Endodermal cell (in vitro differentiated cells): Measurements from ENCODE around the gene DCPS. TPM values are rescaled to one million over a fixed set of nuclear protein-coding genes. Genes with fewer than 3 reads are reported as not detected.

Experiments
- DNase-seq: peaks from one replicate; pipeline ENCODE4 v3.0.0-alpha.2; 2017
- H3K27ac ChIP-seq: 2 replicates; pipeline ENCODE4 v1.5.1; 2013; ENCODE audit warnings: mild to moderate bottlenecking, low read depth, low read length, moderate library complexity
- H3K27me3 ChIP-seq: 2 replicates; pipeline ENCODE4 v1.6.1; 2013; ENCODE audit warnings: mild to moderate bottlenecking, low read length, moderate library complexity; ENCODE audit not compliant: insufficient read depth, control insufficient read depth, poor library complexity, severe bottlenecking
- H3K36me3 ChIP-seq: 2 replicates; pipeline ENCODE4 v1.7.0; 2013; ENCODE audit warnings: mild to moderate bottlenecking, low read length, moderate library complexity; ENCODE audit not compliant: control insufficient read depth, insufficient read depth
- H3K4me1 ChIP-seq: one replicate; pipeline ENCODE4 v1.7.0; 2013; ENCODE audit warnings: low read length; ENCODE audit not compliant: control insufficient read depth, insufficient read depth
- H3K4me3 ChIP-seq: 2 replicates; pipeline ENCODE4 v1.5.1; 2013; ENCODE audit warnings: mild to moderate bottlenecking, low read length, moderate library complexity
- H3K9ac ChIP-seq: 2 replicates; pipeline ENCODE4 v1.6.1; 2013; ENCODE audit warnings: mild to moderate bottlenecking, low read length, moderate library complexity; ENCODE audit not compliant: poor library complexity, severe bottlenecking; ENCODE audit errors: extremely low read depth
- H3K9me3 ChIP-seq: 2 replicates; pipeline ENCODE4 v1.6.1; 2013; ENCODE audit warnings: mild to moderate bottlenecking, low read length, moderate library complexity; ENCODE audit not compliant: control insufficient read depth
- H3K27ac Mint-ChIP-seq: 2 replicates; pipeline ENCODE4 v1.8.0; 2020; ENCODE audit warnings: mixed read lengths
- H3K27me3 Mint-ChIP-seq: 2 replicates; pipeline ENCODE4 v1.8.0; 2021; ENCODE audit warnings: mild to moderate bottlenecking, mixed read lengths; ENCODE audit not compliant: insufficient read depth
- H3K36me3 Mint-ChIP-seq: 2 replicates; pipeline ENCODE4 v1.8.0; 2020; ENCODE audit warnings: low read depth, mixed read lengths
- H3K4me1 Mint-ChIP-seq: 2 replicates; pipeline ENCODE4 v1.8.0; 2020; ENCODE audit warnings: mixed read lengths
- H3K4me3 Mint-ChIP-seq: 2 replicates; pipeline ENCODE4 v1.8.0; 2020; ENCODE audit warnings: mild to moderate bottlenecking, moderate library complexity, mixed read lengths
- H3K9me3 Mint-ChIP-seq: 2 replicates; pipeline ENCODE4 v1.8.0; 2020; ENCODE audit warnings: mild to moderate bottlenecking, mixed read lengths
- WGBS, 2 experiments: methylation state at CpG; one replicate each; pipeline versions ENCODE4 v1.1.5 to v1.1.7; 2013; ENCODE audit warnings: missing lambda C conversion rate in 2 of 2, mixed read lengths in 1 of 2; ENCODE audit not compliant: insufficient coverage in 1 of 2, insufficient read length in 1 of 2; 5-methylcytosine and 5-hydroxymethylcytosine counted together
- total RNA-seq, 2 donors: library from RNA; stranded (reverse); fragmentation: NEBNext Ultra II Directional in 1 of 2; extraction: Animal tissue kit (Norgen Biotek cat#: 25700) in 1 of 2; gene quantifications; 2 replicates in 1 of 2; 3 replicates in 1 of 2; pipeline ENCODE4 v1.2.1, GENCODE V29; 2021
- TF ChIP-seq, protein P1 (sequence below): fragments of 200-600 bp; sonication (generic); conservative IDR thresholded peaks from 2 replicates; pipeline ENCODE4 v1.5.0; 2021; ENCODE audit warnings: antibody characterized with exemption, mild to moderate bottlenecking

The DCPS gene
- total RNA-seq, 2 donors from 2014 or later, result 19.0 to 22.6 TPM

DNA sequence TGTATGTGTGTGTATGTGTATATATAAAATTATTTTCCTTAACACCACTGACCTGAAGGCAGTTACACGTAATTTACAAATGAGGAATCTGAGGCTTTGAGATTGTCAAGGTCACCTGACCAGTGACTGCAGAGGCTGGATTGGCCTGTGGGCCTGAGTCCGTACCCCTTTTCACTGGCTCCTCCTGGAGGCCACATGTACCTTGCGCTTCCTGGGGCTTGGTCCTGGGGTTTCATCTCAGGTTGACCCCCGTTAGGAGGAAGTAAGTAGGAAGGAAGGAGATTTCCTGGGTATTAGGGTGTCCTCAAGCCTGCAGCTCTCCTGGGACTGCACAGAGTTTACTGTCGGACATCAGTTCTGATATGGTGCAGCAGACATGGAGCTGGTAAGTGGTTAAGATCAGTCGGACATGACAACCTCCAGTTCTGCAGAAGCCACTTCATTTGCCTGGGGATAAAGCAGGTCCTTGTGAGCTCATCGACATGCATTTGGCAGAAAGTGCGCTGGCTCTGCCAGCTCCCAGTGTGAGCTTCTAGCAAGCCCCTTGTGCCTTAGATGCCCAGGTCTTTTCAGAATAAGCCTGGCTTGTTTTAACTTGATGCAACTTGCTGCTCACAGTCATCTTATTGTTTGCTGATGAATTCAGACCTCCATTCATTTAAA, 88.2 kb downstream of the DCPS start:
- Mint-ChIP-seq H3K36me3 (no peaks in the 10 kb centered on the region), H3K27me3 (no peaks in the 10 kb centered on the region), H3K4me1 (peaks cover 9% of the 10 kb centered on the region), H3K9me3 (no peaks in the 10 kb centered on the region), H3K4me3 (no peak overlapping the region), H3K27ac (no peak overlapping the region)
- Histone ChIP-seq H3K9ac (no peak overlapping the region), H3K27ac (no peak overlapping the region), H3K4me3 (no peak overlapping the region), H3K27me3 (no peaks in the 10 kb centered on the region), H3K36me3 (no peaks in the 10 kb centered on the region), H3K9me3 (no peaks in the 10 kb centered on the region), H3K4me1 (no peaks in the 10 kb centered on the region)
- DNase-seq, result peak; percentile 72
- 89 to 94% methylated on average over 4 to 8 of the region's 8 CpGs for WGBS, 2 experiments
- TF ChIP-seq, protein P1, sequence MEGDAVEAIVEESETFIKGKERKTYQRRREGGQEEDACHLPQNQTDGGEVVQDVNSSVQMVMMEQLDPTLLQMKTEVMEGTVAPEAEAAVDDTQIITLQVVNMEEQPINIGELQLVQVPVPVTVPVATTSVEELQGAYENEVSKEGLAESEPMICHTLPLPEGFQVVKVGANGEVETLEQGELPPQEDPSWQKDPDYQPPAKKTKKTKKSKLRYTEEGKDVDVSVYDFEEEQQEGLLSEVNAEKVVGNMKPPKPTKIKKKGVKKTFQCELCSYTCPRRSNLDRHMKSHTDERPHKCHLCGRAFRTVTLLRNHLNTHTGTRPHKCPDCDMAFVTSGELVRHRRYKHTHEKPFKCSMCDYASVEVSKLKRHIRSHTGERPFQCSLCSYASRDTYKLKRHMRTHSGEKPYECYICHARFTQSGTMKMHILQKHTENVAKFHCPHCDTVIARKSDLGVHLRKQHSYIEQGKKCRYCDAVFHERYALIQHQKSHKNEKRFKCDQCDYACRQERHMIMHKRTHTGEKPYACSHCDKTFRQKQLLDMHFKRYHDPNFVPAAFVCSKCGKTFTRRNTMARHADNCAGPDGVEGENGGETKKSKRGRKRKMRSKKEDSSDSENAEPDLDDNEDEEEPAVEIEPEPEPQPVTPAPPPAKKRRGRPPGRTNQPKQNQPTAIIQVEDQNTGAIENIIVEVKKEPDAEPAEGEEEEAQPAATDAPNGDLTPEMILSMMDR, result peak; percentile 67

DNA sequence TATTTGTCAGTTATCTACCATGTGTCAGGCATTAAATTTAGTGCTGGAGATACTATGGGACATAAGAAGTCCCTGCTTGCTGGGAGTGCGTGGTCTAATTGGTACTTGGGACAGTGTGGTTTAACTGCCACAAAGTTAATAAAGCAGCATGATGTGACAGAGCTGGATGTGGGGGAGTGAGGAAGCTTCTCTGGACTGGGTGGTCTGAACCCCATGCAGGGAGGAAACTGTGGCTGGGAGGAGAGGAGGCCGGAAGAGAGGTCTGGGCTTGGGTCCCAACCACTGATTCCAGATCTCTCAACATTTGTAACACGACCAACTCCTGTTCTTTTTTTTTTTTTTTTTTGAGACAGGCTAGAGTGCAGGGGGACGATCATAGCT, 88.8 kb downstream of the DCPS start:
- H3K9ac ChIP-seq, result no peak overlapping the region

DNA sequence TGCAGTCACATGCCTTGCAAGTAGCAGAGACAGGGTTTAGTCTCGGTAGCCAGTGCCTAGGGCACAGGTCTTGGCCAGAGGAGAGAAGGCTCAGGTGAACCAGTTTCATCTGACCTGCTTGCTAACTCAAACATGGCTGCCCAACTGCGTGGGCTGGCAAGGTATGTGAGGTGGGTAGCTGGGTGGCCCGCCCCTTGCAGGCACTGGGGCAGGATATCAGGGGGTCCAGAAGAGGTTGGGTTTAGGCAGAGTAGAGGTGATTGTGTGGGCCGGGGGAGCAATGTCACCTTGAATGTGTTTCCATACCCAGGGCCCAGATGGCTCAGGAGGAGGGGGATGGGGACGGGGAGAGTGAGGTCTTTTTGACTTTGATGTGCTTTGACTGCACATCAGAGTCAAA, 89.3 kb downstream of the DCPS start:
- H3K27me3 Mint-ChIP-seq, result no peaks in the 10 kb centered on the region
- peak overlapping the region; percentile 37 for H3K27ac Mint-ChIP-seq
- no peak overlapping the region for H3K4me3 Mint-ChIP-seq
- Histone ChIP-seq H3K27me3 (no peaks in the 10 kb centered on the region), H3K4me1 (no peaks in the 10 kb centered on the region), H3K36me3 (no peaks in the 10 kb centered on the region), H3K9ac (no peak overlapping the region), H3K27ac (no peak overlapping the region), H3K4me3 (no peak overlapping the region), H3K9me3 (no peaks in the 10 kb centered on the region)
- no peaks in the 10 kb centered on the region for H3K36me3 Mint-ChIP-seq
- TF ChIP-seq, protein P1, result no peak
- 92 to 93% methylated on average over 3 to 5 of the region's 5 CpGs for WGBS, 2 experiments
- no peaks in the 10 kb centered on the region for H3K9me3 Mint-ChIP-seq
- no peak for DNase-seq
- H3K4me1 Mint-ChIP-seq, result peaks cover 7% of the 10 kb centered on the region

More for the DNA sequence above, 88.8 kb downstream of the DCPS start:
- no peaks in the 10 kb centered on the region for H3K36me3 ChIP-seq
- peaks cover 7% of the 10 kb centered on the region for H3K4me1 Mint-ChIP-seq
- H3K27ac ChIP-seq, result no peak overlapping the region
- H3K4me1 ChIP-seq, result no peaks in the 10 kb centered on the region
- H3K27me3 ChIP-seq, result no peaks in the 10 kb centered on the region
- no peak for DNase-seq
- H3K27me3 Mint-ChIP-seq, result no peaks in the 10 kb centered on the region
- no peak overlapping the region for H3K4me3 ChIP-seq
- H3K27ac Mint-ChIP-seq, result no peak overlapping the region
- TF ChIP-seq, protein P1, result no peak
- H3K36me3 Mint-ChIP-seq, result no peaks in the 10 kb centered on the region
- no peaks in the 10 kb centered on the region for H3K9me3 Mint-ChIP-seq
- no peaks in the 10 kb centered on the region for H3K9me3 ChIP-seq
- 96 to 100% methylated on average over 1 to 4 of the region's 4 CpGs for WGBS, 2 experiments
- H3K4me3 Mint-ChIP-seq, result no peak overlapping the region
